ENCODE results near the gene RBM4B.

Gene RBM4B

GRCh38 chr11:66713746-66714480 is 36.2 kb upstream of the RBM4B start:
- Histone ChIP-seq H3K27ac (replicated peaks) (no peak overlapping the region), H3K27me3 (ENCODE audit: insufficient read depth, poor library complexity, severe bottlenecking) (no peaks in the 10 kb centered on the region), H3K4me3 (replicated peaks; ENCODE audit: insufficient read depth, low read length) (no peak overlapping the region)
- DNase-seq (ENCODE audit: low read depth in 1 of 2, low spot score in 1 of 2) = no peak
- TF ChIP-seq SPI1 (IDR thresholded peaks at IDR 0.05; ENCODE audit: borderline replicate concordance, low read depth) (no peak), POLR2AphosphoS5 (IDR thresholded peaks at IDR 0.05; ENCODE audit: low read depth) (no peak)

DNA sequence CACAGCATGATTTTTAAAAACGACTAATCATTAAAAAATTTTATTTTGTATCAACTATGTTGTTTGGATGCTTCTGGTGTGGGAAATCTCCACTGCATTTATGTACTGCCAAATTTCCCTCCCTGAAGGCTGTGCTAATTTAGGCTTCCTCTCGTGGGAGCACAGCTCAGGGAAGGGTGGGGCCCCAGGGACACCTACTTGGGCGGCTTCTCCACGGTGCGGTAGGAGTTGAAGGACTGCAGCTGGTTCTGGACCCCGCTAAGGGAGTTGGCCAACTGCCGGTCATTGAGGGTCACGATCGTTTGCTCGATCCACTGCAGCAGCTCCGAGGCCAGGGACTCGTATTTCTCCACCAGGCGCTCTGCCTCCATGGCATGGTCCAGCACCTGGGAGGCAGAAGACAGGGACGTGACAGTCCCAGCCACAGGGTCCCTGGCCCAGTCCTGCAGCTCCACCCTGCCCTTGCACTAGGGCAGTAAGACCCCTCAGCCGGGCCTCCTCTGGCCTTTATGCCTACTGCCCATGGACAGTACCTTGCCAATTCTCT is 32.8 kb upstream of the RBM4B start:
- TF ChIP-seq CTCF (IDR thresholded peaks at IDR 0.05; ENCODE audit: insufficient read depth, low read length) (no peak), SPI1 (IDR thresholded peaks at IDR 0.05; ENCODE audit: borderline replicate concordance, low read depth) (no peak), POLR2AphosphoS5 (IDR thresholded peaks at IDR 0.05; ENCODE audit: low read depth) (no peak)
- TF ChIP-seq, protein P1, sequence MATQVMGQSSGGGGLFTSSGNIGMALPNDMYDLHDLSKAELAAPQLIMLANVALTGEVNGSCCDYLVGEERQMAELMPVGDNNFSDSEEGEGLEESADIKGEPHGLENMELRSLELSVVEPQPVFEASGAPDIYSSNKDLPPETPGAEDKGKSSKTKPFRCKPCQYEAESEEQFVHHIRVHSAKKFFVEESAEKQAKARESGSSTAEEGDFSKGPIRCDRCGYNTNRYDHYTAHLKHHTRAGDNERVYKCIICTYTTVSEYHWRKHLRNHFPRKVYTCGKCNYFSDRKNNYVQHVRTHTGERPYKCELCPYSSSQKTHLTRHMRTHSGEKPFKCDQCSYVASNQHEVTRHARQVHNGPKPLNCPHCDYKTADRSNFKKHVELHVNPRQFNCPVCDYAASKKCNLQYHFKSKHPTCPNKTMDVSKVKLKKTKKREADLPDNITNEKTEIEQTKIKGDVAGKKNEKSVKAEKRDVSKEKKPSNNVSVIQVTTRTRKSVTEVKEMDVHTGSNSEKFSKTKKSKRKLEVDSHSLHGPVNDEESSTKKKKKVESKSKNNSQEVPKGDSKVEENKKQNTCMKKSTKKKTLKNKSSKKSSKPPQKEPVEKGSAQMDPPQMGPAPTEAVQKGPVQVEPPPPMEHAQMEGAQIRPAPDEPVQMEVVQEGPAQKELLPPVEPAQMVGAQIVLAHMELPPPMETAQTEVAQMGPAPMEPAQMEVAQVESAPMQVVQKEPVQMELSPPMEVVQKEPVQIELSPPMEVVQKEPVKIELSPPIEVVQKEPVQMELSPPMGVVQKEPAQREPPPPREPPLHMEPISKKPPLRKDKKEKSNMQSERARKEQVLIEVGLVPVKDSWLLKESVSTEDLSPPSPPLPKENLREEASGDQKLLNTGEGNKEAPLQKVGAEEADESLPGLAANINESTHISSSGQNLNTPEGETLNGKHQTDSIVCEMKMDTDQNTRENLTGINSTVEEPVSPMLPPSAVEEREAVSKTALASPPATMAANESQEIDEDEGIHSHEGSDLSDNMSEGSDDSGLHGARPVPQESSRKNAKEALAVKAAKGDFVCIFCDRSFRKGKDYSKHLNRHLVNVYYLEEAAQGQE (IDR thresholded peaks at IDR 0.05; ENCODE audit: insufficient replicate concordance, low read depth) = no peak
- Histone ChIP-seq H3K4me3 (replicated peaks; ENCODE audit: insufficient read depth, low read length) (no peak overlapping the region), H3K27ac (replicated peaks) (no peak overlapping the region), H3K27me3 (ENCODE audit: insufficient read depth, poor library complexity, severe bottlenecking) (no peaks in the 10 kb centered on the region)
- DNase-seq (ENCODE audit: low read depth in 1 of 2, low spot score in 1 of 2) = no peak

DNA sequence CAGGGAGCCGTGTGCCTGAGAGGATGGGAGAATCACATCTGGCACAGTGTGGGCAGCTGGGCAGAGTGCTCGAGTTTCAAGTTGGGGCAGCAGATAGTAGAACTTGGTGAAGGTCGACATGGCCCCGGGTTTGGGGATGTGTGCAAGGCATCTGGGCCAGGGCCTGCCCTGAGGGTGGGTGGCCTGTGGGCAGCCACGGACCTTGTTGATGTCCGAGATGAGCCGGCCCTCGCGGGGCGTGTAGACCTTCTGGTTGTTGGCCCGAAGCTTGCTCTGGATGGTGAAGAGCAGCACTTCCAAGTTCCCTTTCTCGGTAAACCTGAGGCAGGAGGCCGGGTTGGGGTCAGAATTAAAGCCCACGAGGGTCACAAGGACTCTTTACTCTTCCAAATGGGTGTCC is 31.0 kb upstream of the RBM4B start:
- TF ChIP-seq SPI1 (IDR thresholded peaks at IDR 0.05; ENCODE audit: borderline replicate concordance, low read depth) = no peak
- TF ChIP-seq POLR2AphosphoS5 (IDR thresholded peaks at IDR 0.05; ENCODE audit: low read depth) = no peak
- H3K27me3 ChIP-seq (ENCODE audit: insufficient read depth, poor library complexity, severe bottlenecking) = no peaks in the 10 kb centered on the region
- no peak for DNase-seq (ENCODE audit: low read depth in 1 of 2, low spot score in 1 of 2)
- H3K4me3 ChIP-seq (replicated peaks; ENCODE audit: insufficient read depth, low read length) = no peak overlapping the region
- no peak overlapping the region for H3K27ac ChIP-seq (replicated peaks)

- no peak for DNase-seq (ENCODE audit: low read depth in 1 of 2, low spot score in 1 of 2)
- Histone ChIP-seq H3K4me3 (replicated peaks; ENCODE audit: insufficient read depth, low read length) (no peak overlapping the region), H3K27ac (replicated peaks) (no peak overlapping the region), H3K27me3 (ENCODE audit: insufficient read depth, poor library complexity, severe bottlenecking) (no peaks in the 10 kb centered on the region)
- TF ChIP-seq SPI1 (IDR thresholded peaks at IDR 0.05; ENCODE audit: borderline replicate concordance, low read depth) (no peak), POLR2AphosphoS5 (IDR thresholded peaks at IDR 0.05; ENCODE audit: low read depth) (no peak), CTCF (IDR thresholded peaks at IDR 0.05; ENCODE audit: insufficient read depth, low read length) (no peak), GABPA (IDR thresholded peaks at IDR 0.05; ENCODE audit: low read depth) (no peak)
- TF ChIP-seq, protein P1 (IDR thresholded peaks at IDR 0.05; ENCODE audit: insufficient replicate concordance, low read depth) = no peak
Measured at GRCh38 chr11:66708094-66708493, 30.4 kb upstream of the RBM4B start.
